GM18909 (cell line): ENCODE measurements around the gene ECT2L.

Experiments used
- ATAC-seq: cut with Tn5 transposase; IDR thresholded peaks from one replicate; pipeline ENCODE4 v1.9.1; 2021; ENCODE audit warnings: mild to moderate bottlenecking; ENCODE audit not compliant: unreplicated experiment, poor library complexity

The ECT2L gene

GRCh38 chr6:138856654-138857053, 60.8 kb downstream of the ECT2L start:
- no peak for ATAC-seq

GRCh38 chr6:138857775-138858174, 61.9 kb downstream of the ECT2L start:
- ATAC-seq = no peak

- no peak for ATAC-seq
Measured at GRCh38 chr6:138862456-138862855, 66.6 kb downstream of the ECT2L start.

GRCh38 chr6:138863321-138863720, 67.4 kb downstream of the ECT2L start:
- ATAC-seq = no peak

- ATAC-seq = no peak
Measured at GRCh38 chr6:138864343-138864890, 68.5 kb downstream of the ECT2L start.

- no peak for ATAC-seq
Measured at GRCh38 chr6:138865480-138866109, 69.7 kb downstream of the ECT2L start.

GRCh38 chr6:138868181-138868580, 72.3 kb downstream of the ECT2L start:
- ATAC-seq = no peak

GRCh38 chr6:138869398-138869797, 73.5 kb downstream of the ECT2L start:
- no peak for ATAC-seq

- ATAC-seq = no peak
Measured at GRCh38 chr6:138873191-138873590, 77.3 kb downstream of the ECT2L start.

- peak; percentile 80 for ATAC-seq
Measured at GRCh38 chr6:138882369-138883017, 86.6 kb downstream of the ECT2L start.

- no peak for ATAC-seq
Measured at GRCh38 chr6:138885156-138885819, 89.4 kb downstream of the ECT2L start.

GRCh38 chr6:138891255-138891986, 95.5 kb downstream of the ECT2L start:
- no peak for ATAC-seq

GRCh38 chr6:138896104-138896756, 100.3 kb downstream of the ECT2L start:
- no peak for ATAC-seq

- no peak for ATAC-seq
Measured at GRCh38 chr6:138897031-138897430, 101.1 kb downstream of the ECT2L start.

GRCh38 chr6:138907167-138907566, 111.3 kb downstream of the ECT2L start:
- no peak for ATAC-seq

GRCh38 chr6:138909511-138909910, 113.6 kb downstream of the ECT2L start:
- ATAC-seq = no peak

GRCh38 chr6:138909975-138910374, 114.1 kb downstream of the ECT2L start:
- no peak for ATAC-seq

- no peak for ATAC-seq
Measured at GRCh38 chr6:138912308-138912707, 116.4 kb downstream of the ECT2L start.

GRCh38 chr6:138914701-138915100, 118.8 kb downstream of the ECT2L start:
- no peak for ATAC-seq

- ATAC-seq = no peak
Measured at GRCh38 chr6:138920906-138921305, 125.0 kb downstream of the ECT2L start.
